Vagina (tissue), 2 donors: Measurements from ENCODE around the gene ERP27. TPM values are rescaled to one million over a fixed set of nuclear protein-coding genes. Genes with fewer than 3 reads are reported as not detected.

Experiments
- DNase-seq, 2 donors: peaks; one replicate each; pipeline ENCODE4 v3.0.0-alpha.2; 2017; ENCODE audit errors: extremely low spot score in 2 of 2
- H3K27ac ChIP-seq: fragments of 200-600 bp; sonication (generic); one replicate; pipeline ENCODE4 v1.5.1; 2019
- H3K27me3 ChIP-seq: fragments of 200-600 bp; sonication (generic); one replicate; pipeline ENCODE4 v1.5.1; 2019
- H3K36me3 ChIP-seq, 2 donors: fragments of 200-600 bp; sonication (generic); one replicate each; pipeline ENCODE4 v1.5.1; 2017 to 2019
- H3K4me1 ChIP-seq: fragments of 200-600 bp; sonication (generic); one replicate; pipeline ENCODE4 v1.5.1; 2019
- H3K4me3 ChIP-seq, 2 donors: fragments of 200-600 bp; sonication (generic); 1 replicate in 1 of 2; 2 replicates in 1 of 2; pipeline ENCODE4 v1.5.1; 2016 to 2019
- H3K9me3 ChIP-seq: fragments of 200-600 bp; sonication (generic); one replicate; pipeline ENCODE4 v1.5.1; 2019
- POLR2A ChIP-seq, 2 donors: fragments of 450-650 bp; IDR thresholded peaks; one replicate each; pipeline ENCODE4 v1.6.1; 2017; ENCODE audit warnings: antibody characterized with exemption in 2 of 2, mild to moderate bottlenecking in 2 of 2, moderate library complexity in 2 of 2
- POLR2AphosphoS5 ChIP-seq, 2 donors: sonication (generic); formaldehyde crosslinking; IDR thresholded peaks; one replicate each; pipeline ENCODE4 v1.9.0; 2017; ENCODE audit warnings: antibody characterized with exemption in 2 of 2, mild to moderate bottlenecking in 2 of 2, low read depth in 1 of 2; ENCODE audit not compliant: insufficient read depth in 1 of 2
- intact Hi-C: fragments of 100-400 bp; cut with DNase I; formaldehyde crosslinking; loops from one replicate; pipeline ENCODE4 v1.15.1; 2023
- total RNA-seq: library from RNA; depleted of rRNA; stranded (reverse); fragments of >200 nt; gene quantifications from one replicate; pipeline ENCODE4 v1.2.3, GENCODE V29; 2016
- TF ChIP-seq, protein P1 (sequence below), 3 experiments: fragments of 450-650 bp in 2 of 3; fragments of 200-600 bp in 1 of 3; sonication (generic) in 1 of 3; IDR thresholded peaks; one replicate each; pipeline ENCODE4 v1.5.1; 2017 to 2019; ENCODE audit warnings: antibody characterized with exemption in 3 of 3, mild to moderate bottlenecking in 2 of 3, moderate library complexity in 2 of 3

ERP27 gene
- total RNA-seq, 1 donor from 2014 or later: 2.2 TPM

- no peak for DNase-seq
- H3K9me3 ChIP-seq: no peaks in the 10 kb centered on the region
- H3K27me3 ChIP-seq: no peaks in the 10 kb centered on the region
- H3K27ac ChIP-seq: peak overlapping the region; percentile 44
- intact Hi-C loops: no loop called here
- peaks cover 31% of the 10 kb centered on the region for H3K4me1 ChIP-seq
- H3K4me3 ChIP-seq: no peak overlapping the region
- TF ChIP-seq POLR2A (IDR thresholded peaks at IDR 0.05) (no peak), POLR2AphosphoS5 (IDR thresholded peaks at IDR 0.05; ENCODE audit: insufficient read depth in 1 of 2, low read depth in 1 of 2) (no peak)
- TF ChIP-seq, protein P1, sequence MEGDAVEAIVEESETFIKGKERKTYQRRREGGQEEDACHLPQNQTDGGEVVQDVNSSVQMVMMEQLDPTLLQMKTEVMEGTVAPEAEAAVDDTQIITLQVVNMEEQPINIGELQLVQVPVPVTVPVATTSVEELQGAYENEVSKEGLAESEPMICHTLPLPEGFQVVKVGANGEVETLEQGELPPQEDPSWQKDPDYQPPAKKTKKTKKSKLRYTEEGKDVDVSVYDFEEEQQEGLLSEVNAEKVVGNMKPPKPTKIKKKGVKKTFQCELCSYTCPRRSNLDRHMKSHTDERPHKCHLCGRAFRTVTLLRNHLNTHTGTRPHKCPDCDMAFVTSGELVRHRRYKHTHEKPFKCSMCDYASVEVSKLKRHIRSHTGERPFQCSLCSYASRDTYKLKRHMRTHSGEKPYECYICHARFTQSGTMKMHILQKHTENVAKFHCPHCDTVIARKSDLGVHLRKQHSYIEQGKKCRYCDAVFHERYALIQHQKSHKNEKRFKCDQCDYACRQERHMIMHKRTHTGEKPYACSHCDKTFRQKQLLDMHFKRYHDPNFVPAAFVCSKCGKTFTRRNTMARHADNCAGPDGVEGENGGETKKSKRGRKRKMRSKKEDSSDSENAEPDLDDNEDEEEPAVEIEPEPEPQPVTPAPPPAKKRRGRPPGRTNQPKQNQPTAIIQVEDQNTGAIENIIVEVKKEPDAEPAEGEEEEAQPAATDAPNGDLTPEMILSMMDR (IDR thresholded peaks at IDR 0.05): no peak
- H3K36me3 ChIP-seq: no peaks in the 10 kb centered on the region
Measured at GRCh38 chr12:14902465-14902864, 35.9 kb downstream of the ERP27 start.

GRCh38 chr12:14901228-14901562 is 37.1 kb downstream of the ERP27 start:
- intact Hi-C loops: no loop called here
- Histone ChIP-seq H3K4me1 (peaks cover 31% of the 10 kb centered on the region), H3K9me3 (no peaks in the 10 kb centered on the region), H3K27ac (peak overlapping the region; percentile 3), H3K4me3 (no peak overlapping the region), H3K27me3 (no peaks in the 10 kb centered on the region), H3K36me3 (no peaks in the 10 kb centered on the region)
- peak in 1 of 2 donors; percentile 83 for DNase-seq
- TF ChIP-seq POLR2A (IDR thresholded peaks at IDR 0.05): no peak
- TF ChIP-seq, protein P1 (IDR thresholded peaks at IDR 0.05): peak in 1 of 3 experiments; percentile 1

DNA sequence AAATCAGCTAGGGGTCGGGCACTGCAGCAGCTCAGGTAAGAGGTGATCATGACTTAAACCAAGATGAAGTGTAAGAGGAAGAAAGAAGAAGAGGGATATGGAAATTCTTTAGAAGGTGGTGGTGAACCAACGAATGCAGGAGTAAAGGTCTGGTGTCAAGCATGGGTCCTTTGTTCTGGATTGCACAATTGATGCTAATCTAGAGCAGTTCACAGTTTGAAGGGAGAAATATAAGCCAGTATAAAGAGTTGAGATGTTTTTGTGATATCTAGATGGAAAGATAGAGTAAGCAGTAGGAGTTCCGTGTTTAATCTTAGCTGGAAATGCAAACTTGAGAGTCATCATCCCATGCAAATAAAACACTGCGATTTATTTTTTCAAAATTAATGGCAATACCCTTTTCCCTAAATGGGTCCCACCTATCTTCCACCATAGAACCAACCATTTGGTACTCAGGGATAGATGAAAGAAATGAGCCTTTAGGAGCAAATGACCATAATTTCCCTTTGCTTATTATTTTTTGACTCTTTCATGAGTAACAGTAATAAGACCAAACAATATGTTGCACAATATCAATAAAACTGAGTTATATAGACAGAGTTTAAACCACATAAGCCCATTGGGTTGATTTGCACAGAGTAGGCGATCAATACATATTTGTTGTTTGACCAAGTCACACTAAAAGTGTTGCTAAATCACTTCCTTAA is 37.7 kb downstream of the ERP27 start:
- intact Hi-C loops: no loop called here
- H3K27me3 ChIP-seq: no peaks in the 10 kb centered on the region
- no peaks in the 10 kb centered on the region for H3K36me3 ChIP-seq
- peaks cover 31% of the 10 kb centered on the region for H3K4me1 ChIP-seq
- no peak overlapping the region for H3K4me3 ChIP-seq
- DNase-seq: no peak
- no peaks in the 10 kb centered on the region for H3K9me3 ChIP-seq
- TF ChIP-seq, protein P1 (IDR thresholded peaks at IDR 0.05): peak in 1 of 3 experiments; percentile 14
- TF ChIP-seq POLR2A (IDR thresholded peaks at IDR 0.05): no peak
- H3K27ac ChIP-seq: peak overlapping the region; percentile 3

GRCh38 chr12:14896521-14897169 is 41.7 kb downstream of the ERP27 start:
- peak overlapping the region; percentile 42 for H3K27ac ChIP-seq
- no peaks in the 10 kb centered on the region for H3K27me3 ChIP-seq
- H3K9me3 ChIP-seq: no peaks in the 10 kb centered on the region
- peaks cover 11% of the 10 kb centered on the region for H3K4me1 ChIP-seq
- peak in 1 of 2 donors; percentile 22 for TF ChIP-seq POLR2AphosphoS5 (IDR thresholded peaks at IDR 0.05; ENCODE audit: insufficient read depth in 1 of 2, low read depth in 1 of 2)
- TF ChIP-seq, protein P1 (IDR thresholded peaks at IDR 0.05): no peak
- no peak overlapping the region for H3K4me3 ChIP-seq
- no peak for DNase-seq
- H3K36me3 ChIP-seq: no peaks in the 10 kb centered on the region
- intact Hi-C loops: no loop called here
